ENCODE results near the gene PPP2R5D.

Gene PPP2R5D

DNA sequence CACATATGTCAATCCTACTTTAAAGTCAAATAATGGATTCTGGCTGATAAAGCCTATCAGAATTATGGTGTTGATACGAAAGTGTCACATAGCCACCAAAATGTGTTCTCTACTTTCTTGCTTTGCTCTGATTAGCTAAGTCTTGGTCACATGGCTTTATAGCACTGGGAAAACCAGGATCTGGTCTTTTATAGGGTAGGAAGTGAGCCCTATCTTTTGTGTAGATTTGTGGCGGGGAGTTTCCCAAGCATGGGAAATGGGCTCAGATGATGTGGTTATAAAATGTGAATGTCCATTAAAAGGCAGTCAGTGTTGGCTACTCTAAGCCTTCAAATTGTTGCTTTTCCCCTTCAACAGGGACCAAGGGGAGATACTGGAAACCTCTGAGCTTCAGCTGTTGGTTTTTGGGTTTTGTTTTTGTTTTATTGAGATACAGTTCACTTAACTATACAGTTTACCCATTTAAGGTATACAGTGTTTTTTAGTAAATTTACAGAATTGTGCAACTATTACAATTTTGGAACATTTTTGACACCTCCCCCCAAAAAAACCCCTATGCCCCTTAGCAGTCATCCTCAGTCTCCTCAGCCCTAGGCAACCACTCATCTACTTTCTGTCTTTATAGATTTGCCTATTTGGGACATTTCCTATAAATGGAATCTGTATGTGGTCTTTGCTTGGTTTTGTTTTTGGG is 49.3 kb downstream of the PPP2R5D start:
- Histone ChIP-seq H3K79me2 (ENCODE audit: insufficient read depth, low read length) (no peaks in the 10 kb centered on the region), H3K36me3 (ENCODE audit: insufficient read depth, low read length) (peaks cover 71% of the 10 kb centered on the region), H3K9me3 (ENCODE audit: insufficient read depth, low read length, severe bottlenecking) (no peaks in the 10 kb centered on the region), H3K4me1 (ENCODE audit: insufficient read depth, low read length) (no peaks in the 10 kb centered on the region), H2AFZ (ENCODE audit: low read depth, low read length) (no peak overlapping the region), H3K27ac (ENCODE audit: low read length) (no peak overlapping the region), H3K9ac (ENCODE audit: low read depth, low read length) (no peak overlapping the region), H4K20me1 (ENCODE audit: insufficient read depth, low read length) (peaks cover 3% of the 10 kb centered on the region; the same call in 1 of the 2 replicates), H3K4me2 (ENCODE audit: insufficient read depth, low read length) (no peak overlapping the region), H3K27me3 (ENCODE audit: insufficient read depth, low read length, poor library complexity) (no peaks in the 10 kb centered on the region), H3K4me3 (ENCODE audit: low read depth in 1 of 2, low read length in 2 of 2) (no peak overlapping the region)
- DNase-seq = no peak
- no peak for ATAC-seq (ENCODE audit: insufficient read depth, low read depth)
- TF ChIP-seq, protein P1, sequence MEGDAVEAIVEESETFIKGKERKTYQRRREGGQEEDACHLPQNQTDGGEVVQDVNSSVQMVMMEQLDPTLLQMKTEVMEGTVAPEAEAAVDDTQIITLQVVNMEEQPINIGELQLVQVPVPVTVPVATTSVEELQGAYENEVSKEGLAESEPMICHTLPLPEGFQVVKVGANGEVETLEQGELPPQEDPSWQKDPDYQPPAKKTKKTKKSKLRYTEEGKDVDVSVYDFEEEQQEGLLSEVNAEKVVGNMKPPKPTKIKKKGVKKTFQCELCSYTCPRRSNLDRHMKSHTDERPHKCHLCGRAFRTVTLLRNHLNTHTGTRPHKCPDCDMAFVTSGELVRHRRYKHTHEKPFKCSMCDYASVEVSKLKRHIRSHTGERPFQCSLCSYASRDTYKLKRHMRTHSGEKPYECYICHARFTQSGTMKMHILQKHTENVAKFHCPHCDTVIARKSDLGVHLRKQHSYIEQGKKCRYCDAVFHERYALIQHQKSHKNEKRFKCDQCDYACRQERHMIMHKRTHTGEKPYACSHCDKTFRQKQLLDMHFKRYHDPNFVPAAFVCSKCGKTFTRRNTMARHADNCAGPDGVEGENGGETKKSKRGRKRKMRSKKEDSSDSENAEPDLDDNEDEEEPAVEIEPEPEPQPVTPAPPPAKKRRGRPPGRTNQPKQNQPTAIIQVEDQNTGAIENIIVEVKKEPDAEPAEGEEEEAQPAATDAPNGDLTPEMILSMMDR (IDR thresholded peaks at IDR 0.05; ENCODE audit: borderline replicate concordance, extremely low read depth, low read length, poor library complexity, severe bottlenecking) = no peak
- TF ChIP-seq EZH2 (IDR thresholded peaks at IDR 0.05; ENCODE audit: borderline replicate concordance, low read depth, low read length, severe bottlenecking) = no peak

DNA sequence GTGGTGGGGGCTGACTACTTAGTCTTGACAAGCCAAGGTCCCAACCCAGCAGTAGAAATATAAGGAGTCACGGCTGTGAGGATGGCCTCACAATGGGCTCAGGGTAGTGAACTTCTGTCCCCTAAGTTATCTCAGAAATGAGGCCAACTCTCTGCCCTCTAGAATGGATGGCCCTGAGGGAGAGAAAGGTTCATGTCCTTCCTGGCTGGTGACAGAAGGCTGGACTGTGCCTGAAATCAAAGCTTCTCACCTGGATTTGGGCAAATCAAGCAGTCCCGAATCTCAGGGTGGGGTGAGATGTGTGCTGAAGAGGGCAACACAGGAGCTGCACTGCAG is 49.8 kb downstream of the PPP2R5D start:
- Histone ChIP-seq H3K27me3 (ENCODE audit: insufficient read depth, low read length, poor library complexity) (no peaks in the 10 kb centered on the region), H4K20me1 (ENCODE audit: insufficient read depth, low read length) (peaks cover 1% of the 10 kb centered on the region; the same call in 1 of the 2 replicates), H3K27ac (ENCODE audit: low read length) (no peak overlapping the region), H3K9ac (ENCODE audit: low read depth, low read length) (no peak overlapping the region), H3K4me2 (ENCODE audit: insufficient read depth, low read length) (no peak overlapping the region), H3K4me1 (ENCODE audit: insufficient read depth, low read length) (no peaks in the 10 kb centered on the region), H3K36me3 (ENCODE audit: insufficient read depth, low read length) (peaks cover 70% of the 10 kb centered on the region), H3K9me3 (ENCODE audit: insufficient read depth, low read length, severe bottlenecking) (no peaks in the 10 kb centered on the region), H2AFZ (ENCODE audit: low read depth, low read length) (no peak overlapping the region), H3K79me2 (ENCODE audit: insufficient read depth, low read length) (no peaks in the 10 kb centered on the region), H3K4me3 (ENCODE audit: low read depth in 1 of 2, low read length in 2 of 2) (no peak overlapping the region)
- no peak for ATAC-seq (ENCODE audit: insufficient read depth, low read depth)
- DNase-seq = no peak
- TF ChIP-seq EZH2 (IDR thresholded peaks at IDR 0.05; ENCODE audit: borderline replicate concordance, low read depth, low read length, severe bottlenecking) = no peak
- TF ChIP-seq, protein P1 (IDR thresholded peaks at IDR 0.05; ENCODE audit: borderline replicate concordance, extremely low read depth, low read length, poor library complexity, severe bottlenecking) = peak; percentile 12

DNA sequence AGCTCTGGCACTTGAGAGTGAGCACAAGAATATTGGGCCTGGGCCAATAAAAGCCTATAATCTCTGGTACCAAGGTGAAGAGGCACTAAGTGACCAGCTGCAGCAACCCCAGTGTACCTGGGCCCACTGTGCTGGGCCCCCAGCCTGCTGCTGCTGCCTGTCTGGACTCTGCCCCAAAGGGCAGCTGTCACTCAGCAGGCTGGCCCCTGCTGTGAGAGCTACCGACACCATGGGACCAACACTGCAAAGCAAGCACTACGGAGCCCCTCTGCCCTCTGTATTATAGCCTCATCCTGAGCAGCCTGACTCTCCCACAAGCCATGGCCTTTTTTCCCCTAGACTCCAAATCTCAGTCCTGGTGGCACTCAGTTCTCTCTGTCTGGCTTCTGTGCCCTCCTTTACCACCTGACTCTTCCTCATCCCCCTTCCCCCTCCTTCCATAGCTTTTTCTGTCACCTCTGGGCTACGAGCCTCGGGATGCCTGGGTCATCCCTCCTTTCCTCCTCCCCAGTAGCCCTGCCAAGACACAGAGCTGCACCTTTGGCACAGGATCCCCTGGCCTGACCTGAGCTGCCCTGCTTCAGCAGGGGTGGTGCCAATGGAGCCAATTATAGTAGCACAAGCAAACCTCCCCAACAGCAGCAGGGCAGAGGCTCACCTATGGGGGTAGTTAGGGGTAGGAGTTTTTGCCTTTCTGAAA is 51.3 kb downstream of the PPP2R5D start:
- Histone ChIP-seq H3K27ac (ENCODE audit: low read length) (no peak overlapping the region), H3K9ac (ENCODE audit: low read depth, low read length) (no peak overlapping the region), H3K4me1 (ENCODE audit: insufficient read depth, low read length) (no peaks in the 10 kb centered on the region), H3K27me3 (ENCODE audit: insufficient read depth, low read length, poor library complexity) (no peaks in the 10 kb centered on the region), H3K4me2 (ENCODE audit: insufficient read depth, low read length) (no peak overlapping the region), H3K9me3 (ENCODE audit: insufficient read depth, low read length, severe bottlenecking) (no peaks in the 10 kb centered on the region), H3K36me3 (ENCODE audit: insufficient read depth, low read length) (peaks cover 68% of the 10 kb centered on the region), H4K20me1 (ENCODE audit: insufficient read depth, low read length) (no peaks in the 10 kb centered on the region; the same call in 1 of the 2 replicates), H3K79me2 (ENCODE audit: insufficient read depth, low read length) (no peaks in the 10 kb centered on the region), H3K4me3 (ENCODE audit: low read depth in 1 of 2, low read length in 2 of 2) (no peak overlapping the region), H2AFZ (ENCODE audit: low read depth, low read length) (no peak overlapping the region)
- no peak for TF ChIP-seq EZH2 (IDR thresholded peaks at IDR 0.05; ENCODE audit: borderline replicate concordance, low read depth, low read length, severe bottlenecking)
- TF ChIP-seq, protein P1 (IDR thresholded peaks at IDR 0.05; ENCODE audit: borderline replicate concordance, extremely low read depth, low read length, poor library complexity, severe bottlenecking) = no peak
- ATAC-seq (ENCODE audit: insufficient read depth, low read depth) = no peak
- DNase-seq = no peak

All from DND-41 (cell line).